ENCODE measurements around the gene PRKAG3. TPM values are rescaled to one million over a fixed set of nuclear protein-coding genes. Genes with fewer than 3 reads are reported as not detected.

PRKAG3 gene
- total RNA-seq, result not detected in 2 replicates

- intact Hi-C loops (cut with micrococcal nuclease), result no loop called here
These were observed at the start of gene PRKAG3 for GRCh38 chr2:218831378-218831990. Gene PRKAG3, minus strand, starts transcription at chr2:218831803.

DNA sequence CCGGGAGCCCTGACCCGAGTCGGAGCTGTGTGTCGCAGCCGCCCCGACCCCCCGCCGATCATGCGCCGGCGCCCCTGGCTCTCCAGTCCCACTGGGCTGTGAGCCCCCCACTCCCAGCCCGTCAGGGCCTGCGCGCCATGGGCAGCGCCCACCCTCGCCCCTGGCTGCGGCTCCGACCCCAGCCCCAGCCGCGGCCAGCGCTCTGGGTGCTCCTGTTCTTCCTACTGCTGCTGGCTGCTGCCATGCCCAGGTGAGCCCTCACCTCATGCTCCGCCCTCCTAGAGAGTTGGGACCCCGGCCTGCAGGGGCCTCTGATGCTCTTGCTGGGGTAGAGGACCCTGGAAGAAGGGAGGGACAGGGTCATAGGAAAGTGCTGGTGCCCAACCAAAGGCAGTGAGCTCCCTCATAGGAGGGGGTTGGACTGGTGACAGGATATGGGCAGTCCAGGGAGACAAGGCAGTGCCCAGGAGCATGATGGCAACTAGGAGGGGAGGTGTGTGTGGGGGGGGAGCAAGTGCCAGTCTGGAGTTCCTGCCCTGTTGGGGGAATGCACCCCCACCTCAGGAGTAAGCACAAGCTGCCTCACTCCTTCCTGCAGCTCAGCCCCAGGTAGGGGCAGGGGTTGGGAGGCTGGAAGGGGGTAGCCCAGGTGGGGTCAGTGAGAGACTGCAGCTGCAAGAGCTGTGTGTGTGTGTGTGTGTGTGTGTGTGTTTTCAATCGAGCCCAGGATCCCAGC lies 49.4 kb upstream of the PRKAG3 start:
- intact Hi-C loops (cut with micrococcal nuclease), result no loop called here

DNA sequence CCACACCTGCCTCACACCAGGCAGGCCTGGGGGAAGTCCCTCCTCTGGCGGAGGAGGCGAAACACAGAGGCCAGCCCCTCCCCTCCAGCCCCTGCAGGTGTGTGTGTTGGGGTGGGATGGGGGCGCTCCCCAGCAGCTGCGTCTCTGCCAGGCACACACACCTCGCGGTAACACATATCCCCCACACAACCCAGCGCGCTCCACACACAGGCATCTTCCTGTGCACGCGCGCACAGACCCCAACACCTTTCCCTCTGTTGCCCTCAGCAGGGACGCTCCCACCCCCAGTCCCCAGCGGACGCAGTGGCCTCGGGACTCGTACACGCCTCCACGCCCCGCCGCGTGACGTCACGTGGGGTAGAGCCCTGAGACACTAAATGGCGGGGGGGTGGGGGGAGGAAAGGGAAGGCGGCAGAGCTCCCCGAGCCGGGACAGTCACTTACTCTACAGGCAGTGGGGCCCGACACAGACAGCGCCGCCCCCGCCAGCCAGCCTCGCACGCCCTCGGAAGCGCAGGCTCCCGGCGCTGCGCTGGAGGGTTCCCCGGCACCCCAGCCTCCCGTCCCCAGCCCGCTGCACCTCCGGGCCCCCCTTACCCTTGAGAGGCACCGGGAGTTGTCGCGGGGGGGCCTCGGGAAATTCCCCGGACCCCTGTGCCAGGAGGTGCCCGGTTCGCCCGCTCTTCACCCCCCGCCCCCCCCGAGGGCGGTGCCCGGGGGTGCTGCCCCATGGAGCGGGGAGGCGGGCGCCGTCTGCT lies 48.7 kb upstream of the PRKAG3 start, which contains the start of gene WNT10A:
WNT10A (plus strand) TSS at position 751 of the 757 bp plus-strand sequence. CDS start 144 bp downstream, outside the sequence.
- intact Hi-C loops (cut with micrococcal nuclease), result no loop called here

- intact Hi-C loops (cut with micrococcal nuclease), result loop anchor here (5.0 kb wide), 1 partner anchor 78 kb away; the partner anchor contains the start of gene CDK5R2
These were observed 48.1 kb upstream of the PRKAG3 start for GRCh38 chr2:218879776-218880101.

DNA sequence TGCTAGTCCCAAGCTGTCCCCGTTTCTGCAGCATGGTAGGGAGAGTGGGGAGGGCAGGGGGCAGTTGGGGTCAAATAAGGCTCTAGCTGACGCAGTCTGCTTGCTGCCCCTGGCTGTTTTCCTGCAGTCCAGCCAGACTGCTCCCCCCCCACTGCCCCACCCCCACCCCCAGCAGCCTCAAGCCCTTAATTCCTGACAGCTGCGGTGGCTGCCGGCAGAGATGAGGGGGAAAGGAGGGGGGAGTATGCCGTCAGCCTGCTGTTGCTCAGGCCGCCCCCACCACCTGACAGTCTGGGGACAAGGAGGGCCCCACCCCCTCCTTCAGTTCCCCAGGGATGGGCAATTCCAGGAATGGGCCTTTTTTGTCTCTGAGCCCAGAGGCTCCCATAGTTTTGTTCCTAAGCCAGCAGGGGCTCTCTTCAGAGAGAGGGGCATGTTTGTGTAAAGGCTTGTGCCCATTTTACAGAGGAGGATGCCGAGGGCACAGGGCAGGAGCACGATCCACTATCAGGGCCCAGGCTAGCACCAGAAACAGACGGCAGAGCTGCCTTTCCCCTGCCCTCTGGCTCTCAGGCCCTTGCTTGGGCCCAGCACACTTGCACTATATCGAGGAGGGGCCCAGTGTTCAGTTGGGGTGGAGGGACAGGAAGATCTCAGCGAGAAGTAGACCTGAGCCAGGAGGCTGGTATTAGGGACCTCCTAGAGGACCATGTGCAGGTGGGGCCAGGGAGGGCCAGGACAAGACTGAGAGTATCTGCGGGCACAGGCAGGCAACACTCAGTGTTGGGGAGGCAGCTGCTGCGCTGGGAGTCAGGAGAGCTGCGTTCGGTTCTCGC lies 47.5 kb upstream of the PRKAG3 start:
- intact Hi-C loops (cut with micrococcal nuclease), result loop anchor here (5.0 kb wide), 1 partner anchor 78 kb away; the partner anchor contains the start of gene CDK5R2

DNA sequence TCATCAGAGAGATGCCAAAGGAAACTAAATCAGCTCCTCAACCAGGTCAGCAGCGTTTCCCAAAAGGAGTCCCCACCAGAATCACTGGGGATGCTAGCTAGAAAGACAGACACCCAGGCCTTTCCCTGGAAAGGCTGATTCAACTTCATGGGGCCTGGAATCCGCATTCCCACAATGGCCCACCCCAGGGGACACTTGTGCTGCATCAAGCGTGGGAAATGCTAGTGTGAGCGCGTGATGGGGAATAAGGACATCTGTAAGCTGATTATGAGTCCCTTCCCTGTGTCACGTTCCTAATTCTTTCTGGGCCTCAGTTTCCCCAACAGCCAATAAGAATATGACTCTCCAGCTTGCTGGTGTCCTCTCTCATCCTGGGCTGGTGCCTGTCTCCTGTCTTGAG lies 46.9 kb upstream of the PRKAG3 start:
- intact Hi-C loops (cut with micrococcal nuclease), result loop anchor here (5.0 kb wide), 1 partner anchor 79 kb away; the partner anchor contains the start of gene CDK5R2

DNA sequence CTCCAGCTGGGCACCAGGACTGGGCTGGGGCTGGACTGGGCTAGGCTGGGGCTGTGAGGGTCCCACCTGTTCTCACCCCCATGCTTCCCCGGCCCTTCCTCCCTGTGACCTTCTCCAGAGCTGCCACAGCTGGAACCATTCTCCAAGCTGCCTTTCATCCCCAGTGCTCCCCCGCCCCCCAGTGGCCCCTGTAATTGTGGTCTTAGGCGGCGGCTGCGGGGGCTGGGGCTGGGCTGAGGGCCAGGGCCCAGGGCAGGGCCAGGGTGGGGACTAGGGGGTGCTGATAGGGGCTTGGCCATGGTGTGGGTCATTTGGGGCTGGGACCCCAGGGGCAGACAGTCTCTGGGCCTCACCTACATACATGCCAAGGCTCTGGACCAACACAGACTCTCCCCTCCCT lies 46.3 kb upstream of the PRKAG3 start:
- intact Hi-C loops (cut with micrococcal nuclease), result loop anchor here (5.0 kb wide), 1 partner anchor 79 kb away; the partner anchor contains the start of gene CDK5R2

GRCh38 chr2:218877331-218877730 lies 45.7 kb upstream of the PRKAG3 start:
- intact Hi-C loops (cut with micrococcal nuclease), result loop anchor here (5.0 kb wide), 1 partner anchor 80 kb away; the partner anchor contains the start of gene CDK5R2

GRCh38 chr2:218876562-218877219 lies 45.1 kb upstream of the PRKAG3 start:
- intact Hi-C loops (cut with micrococcal nuclease), result loop anchor here (1.0 to 5.0 kb wide), 4 partner anchors 22 to 104 kb away; partner anchors contain the start of gene CDK5R2

DNA sequence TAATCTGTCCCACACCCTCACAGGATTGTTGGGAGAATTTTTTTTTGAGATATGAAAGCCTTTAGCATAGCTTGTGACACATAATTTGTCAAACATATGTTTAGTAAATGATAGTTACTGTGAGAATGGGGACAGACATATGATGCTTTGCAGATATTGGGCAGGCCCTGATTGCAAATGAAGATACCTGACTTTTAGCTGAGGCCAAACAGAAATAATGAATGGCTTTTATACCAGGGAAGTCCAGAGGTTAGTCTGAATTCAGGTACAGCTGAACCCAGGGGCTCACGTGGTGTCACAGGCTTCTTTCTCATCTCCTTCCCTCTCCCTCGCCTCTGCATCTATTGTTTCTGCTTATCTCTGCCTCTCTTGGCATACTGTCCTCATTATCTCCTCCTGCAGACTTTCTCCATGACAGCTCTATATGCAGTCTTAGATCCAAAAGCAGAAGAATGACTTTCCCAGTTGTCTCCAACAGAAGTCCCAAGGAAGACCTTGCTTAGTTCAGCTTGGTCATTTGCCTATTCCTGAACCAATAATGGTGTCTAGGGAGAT lies 44.2 kb upstream of the PRKAG3 start:
- intact Hi-C loops (cut with micrococcal nuclease), result loop anchor here (1.0 to 5.0 kb wide), 4 partner anchors 22 to 105 kb away; partner anchors contain the start of gene CDK5R2

GRCh38 chr2:218873359-218874194 lies 42.0 kb upstream of the PRKAG3 start:
- intact Hi-C loops (cut with micrococcal nuclease), result no loop called here

DNA sequence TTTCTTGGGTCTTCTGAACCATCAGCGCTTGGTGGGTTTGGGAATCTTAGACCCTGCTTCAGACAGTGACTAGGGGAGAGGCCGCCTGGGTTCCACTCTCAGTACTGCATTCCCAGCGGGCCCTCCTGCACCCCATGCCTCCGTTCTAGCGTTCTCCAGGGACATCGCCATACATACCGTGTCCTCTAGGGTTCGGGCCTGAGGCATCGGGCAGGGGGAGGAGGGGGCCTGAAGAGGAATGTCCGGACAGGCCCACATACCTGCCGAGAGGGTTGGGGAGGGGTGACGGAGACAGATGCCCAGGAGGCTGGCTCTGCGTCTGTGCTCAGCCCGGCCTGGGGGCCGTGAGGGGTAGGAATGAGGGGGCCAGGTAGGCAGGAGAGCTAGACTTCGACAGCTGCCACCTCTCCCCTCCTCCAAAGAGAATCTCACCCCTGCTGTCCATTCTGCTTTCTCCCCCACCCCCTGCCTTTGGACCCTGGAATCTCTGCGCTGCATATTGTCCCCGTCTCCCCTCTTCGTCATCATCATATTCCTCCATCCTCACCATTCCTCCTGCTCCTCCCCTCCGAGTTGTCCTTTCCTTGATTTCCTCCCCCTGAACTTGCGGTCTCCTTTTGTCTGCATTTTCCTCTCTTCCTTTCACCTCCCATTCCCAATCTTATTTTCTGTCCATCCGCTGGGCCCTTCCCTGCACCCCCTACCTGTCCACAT lies 41.2 kb upstream of the PRKAG3 start:
- intact Hi-C loops (cut with micrococcal nuclease), result no loop called here

GRCh38 chr2:218871345-218872302 lies 40.0 kb upstream of the PRKAG3 start:
- intact Hi-C loops (cut with micrococcal nuclease), result no loop called here

GRCh38 chr2:218870984-218871344 lies 39.4 kb upstream of the PRKAG3 start:
- intact Hi-C loops (cut with micrococcal nuclease), result no loop called here

- intact Hi-C loops (cut with micrococcal nuclease), result no loop called here
These were observed 37.5 kb upstream of the PRKAG3 start for GRCh38 chr2:218869064-218869463.

- intact Hi-C loops (cut with micrococcal nuclease), result no loop called here
These were observed 36.3 kb upstream of the PRKAG3 start for GRCh38 chr2:218867900-218868299.

DNA sequence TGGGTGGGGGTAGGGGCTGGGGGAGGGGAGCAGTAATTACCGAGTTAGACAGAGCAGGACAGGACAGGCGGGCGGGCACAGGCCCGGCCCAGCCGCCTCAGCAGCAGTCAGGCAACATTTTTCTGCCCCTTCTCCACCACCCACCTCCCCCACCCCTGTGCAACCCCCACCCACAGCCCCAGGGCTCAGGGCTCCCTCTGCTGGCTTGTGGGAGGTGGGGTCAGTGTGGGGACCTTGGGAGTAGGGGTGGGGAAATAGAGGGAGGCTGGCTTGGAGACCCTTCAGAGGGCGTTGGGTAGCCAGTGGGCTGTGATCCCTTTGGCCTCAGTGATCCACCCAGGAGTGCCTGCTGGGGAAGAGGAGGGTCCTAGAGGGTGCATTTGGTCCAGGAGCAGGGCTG lies 34.4 kb upstream of the PRKAG3 start:
- intact Hi-C loops (cut with micrococcal nuclease), result no loop called here
